Measurements from ENCODE around the gene KCNJ6. TPM values are rescaled to one million over a fixed set of nuclear protein-coding genes. Genes with fewer than 3 reads are reported as not detected.

Gene KCNJ6
- total RNA-seq, 1 donor from 2014 or later = not detected

DNA sequence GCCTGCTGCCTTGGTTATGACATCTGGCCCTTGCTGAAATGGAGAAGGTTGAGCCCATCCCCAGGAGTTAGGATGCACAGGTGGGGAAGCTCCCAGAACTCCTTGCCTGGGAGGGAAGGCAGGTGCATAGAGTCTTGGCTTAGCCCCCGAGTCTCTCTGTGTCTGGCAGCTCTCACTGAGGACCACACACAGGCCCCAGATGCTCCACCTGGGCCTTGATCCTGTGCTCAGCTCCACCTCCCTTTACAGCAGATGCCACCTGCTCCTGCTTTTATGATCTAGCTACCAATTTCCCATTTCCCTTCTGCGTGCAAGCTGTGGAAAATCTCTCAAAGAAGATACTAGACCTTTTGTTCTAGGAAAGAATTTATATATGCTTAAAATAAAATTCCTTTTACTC is 28.8 kb upstream of the KCNJ6 start:
- H3K9me3 ChIP-seq = no peaks in the 10 kb centered on the region
- DNase-seq (ENCODE audit: extremely low spot score in 2 of 2) = no peak
- intact Hi-C loops (cut with DNase I) = no loop called here
- no peak overlapping the region for H3K4me3 ChIP-seq
- no peak overlapping the region for H3K27ac ChIP-seq
- no peaks in the 10 kb centered on the region for H3K27me3 ChIP-seq
- no peaks in the 10 kb centered on the region for H3K36me3 ChIP-seq
- H3K4me1 ChIP-seq = no peaks in the 10 kb centered on the region
- no peak for TF ChIP-seq POLR2A (IDR thresholded peaks at IDR 0.05)
- TF ChIP-seq POLR2AphosphoS5 (IDR thresholded peaks at IDR 0.05; ENCODE audit: insufficient read depth in 1 of 2, low read depth in 1 of 2) = no peak
- TF ChIP-seq CTCF (IDR thresholded peaks at IDR 0.05) = no peak

GRCh38 chr21:37944496-37944895 is 28.2 kb upstream of the KCNJ6 start:
- no peaks in the 10 kb centered on the region for H3K27me3 ChIP-seq
- DNase-seq (ENCODE audit: extremely low spot score in 2 of 2) = no peak
- no peaks in the 10 kb centered on the region for H3K36me3 ChIP-seq
- H3K4me3 ChIP-seq = no peak overlapping the region
- no peak for TF ChIP-seq CTCF (IDR thresholded peaks at IDR 0.05)
- no peak for TF ChIP-seq POLR2A (IDR thresholded peaks at IDR 0.05)
- no peak for TF ChIP-seq POLR2AphosphoS5 (IDR thresholded peaks at IDR 0.05; ENCODE audit: insufficient read depth in 1 of 2, low read depth in 1 of 2)
- intact Hi-C loops (cut with DNase I) = no loop called here
- no peak overlapping the region for H3K27ac ChIP-seq
- H3K4me1 ChIP-seq = no peaks in the 10 kb centered on the region
- no peaks in the 10 kb centered on the region for H3K9me3 ChIP-seq

DNA sequence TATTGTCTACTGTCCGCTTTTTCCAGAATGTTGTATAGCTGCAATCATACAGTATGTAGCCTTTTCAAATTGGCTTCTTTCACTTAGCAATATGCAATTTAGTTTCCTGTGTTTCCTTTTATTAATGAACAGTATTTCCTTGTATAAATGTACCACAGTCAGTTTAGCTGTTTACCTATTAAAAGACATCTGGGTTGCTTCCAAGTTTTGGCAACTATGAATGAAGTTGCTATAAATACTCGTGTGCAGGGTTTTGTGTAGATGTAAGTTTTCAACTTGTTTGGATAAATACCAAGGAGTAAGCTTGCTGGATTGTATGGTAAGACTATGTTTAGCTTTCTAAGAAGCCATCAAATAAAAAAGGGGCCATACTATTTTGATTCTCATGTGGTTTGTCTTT is 24.4 kb upstream of the KCNJ6 start:
- no peak overlapping the region for H3K4me3 ChIP-seq
- no peak for TF ChIP-seq POLR2AphosphoS5 (IDR thresholded peaks at IDR 0.05; ENCODE audit: insufficient read depth in 1 of 2, low read depth in 1 of 2)
- H3K36me3 ChIP-seq = no peaks in the 10 kb centered on the region
- H3K9me3 ChIP-seq = no peaks in the 10 kb centered on the region
- no peak for DNase-seq (ENCODE audit: extremely low spot score in 2 of 2)
- H3K27ac ChIP-seq = no peak overlapping the region
- no peaks in the 10 kb centered on the region for H3K27me3 ChIP-seq
- intact Hi-C loops (cut with DNase I) = no loop called here
- no peaks in the 10 kb centered on the region for H3K4me1 ChIP-seq

- Histone ChIP-seq H3K9me3 (no peaks in the 10 kb centered on the region), H3K27me3 (no peaks in the 10 kb centered on the region), H3K4me1 (no peaks in the 10 kb centered on the region), H3K4me3 (no peak overlapping the region), H3K36me3 (no peaks in the 10 kb centered on the region), H3K27ac (no peak overlapping the region)
- no peak for DNase-seq (ENCODE audit: extremely low spot score in 2 of 2)
- intact Hi-C loops (cut with DNase I) = no loop called here
- TF ChIP-seq CTCF (IDR thresholded peaks at IDR 0.05) = no peak
- TF ChIP-seq POLR2A (IDR thresholded peaks at IDR 0.05) = no peak
- no peak for TF ChIP-seq POLR2AphosphoS5 (IDR thresholded peaks at IDR 0.05; ENCODE audit: insufficient read depth in 1 of 2, low read depth in 1 of 2)
Observed at GRCh38 chr21:37939838-37940237, 23.6 kb upstream of the KCNJ6 start.

GRCh38 chr21:37939251-37939650 is 23.0 kb upstream of the KCNJ6 start:
- Histone ChIP-seq H3K36me3 (no peaks in the 10 kb centered on the region), H3K4me3 (no peak overlapping the region), H3K4me1 (no peaks in the 10 kb centered on the region), H3K27ac (no peak overlapping the region), H3K27me3 (no peaks in the 10 kb centered on the region), H3K9me3 (no peaks in the 10 kb centered on the region)
- TF ChIP-seq CTCF (IDR thresholded peaks at IDR 0.05) (no peak), POLR2A (IDR thresholded peaks at IDR 0.05) (no peak), POLR2AphosphoS5 (IDR thresholded peaks at IDR 0.05; ENCODE audit: insufficient read depth in 1 of 2, low read depth in 1 of 2) (no peak)
- intact Hi-C loops (cut with DNase I) = no loop called here
- DNase-seq (ENCODE audit: extremely low spot score in 2 of 2) = no peak

DNA sequence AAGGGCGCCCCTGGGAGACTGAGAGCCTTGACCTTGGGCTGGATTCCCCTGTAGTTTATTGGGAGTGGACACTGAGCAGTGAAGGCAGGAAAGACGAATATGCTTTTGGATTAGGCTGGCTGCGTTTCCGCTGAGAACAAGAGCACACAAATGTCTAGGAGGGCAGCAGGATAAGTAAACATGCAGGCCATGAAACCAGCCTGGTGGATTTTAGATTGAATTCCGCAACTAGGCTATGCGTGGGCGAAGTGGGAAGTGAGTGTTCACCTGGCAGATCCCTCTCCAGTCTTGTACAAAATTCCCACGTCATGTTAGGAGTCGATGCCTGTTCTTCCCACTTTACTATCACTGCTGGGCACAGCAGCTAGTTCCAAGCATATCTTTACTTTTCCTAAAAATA is 21.4 kb upstream of the KCNJ6 start:
- Histone ChIP-seq H3K4me3 (no peak overlapping the region), H3K36me3 (no peaks in the 10 kb centered on the region), H3K9me3 (peaks cover 8% of the 10 kb centered on the region), H3K27ac (no peak overlapping the region), H3K27me3 (no peaks in the 10 kb centered on the region), H3K4me1 (no peaks in the 10 kb centered on the region)
- TF ChIP-seq POLR2A (IDR thresholded peaks at IDR 0.05) = no peak
- no peak for DNase-seq (ENCODE audit: extremely low spot score in 2 of 2)
- intact Hi-C loops (cut with DNase I) = no loop called here
